MM.1S (cell line): ENCODE data around the gene NFYC.

Experiments
- DNase-seq: peaks from one replicate; pipeline ENCODE4 v3.0.0-alpha.2; 2015
- H2AFZ ChIP-seq: fragments of 300-600 bp; sonication (generic); 2 replicates; pipeline ENCODE4 v1.6.0; 2016; ENCODE audit warnings: antibody characterized with exemption, low read length
- H3F3A ChIP-seq: fragments of 300-600 bp; sonication (generic); 2 replicates; pipeline ENCODE4 v1.6.1; 2016; ENCODE audit warnings: mild to moderate bottlenecking, antibody characterized with exemption, low read length, moderate library complexity, mixed read lengths; ENCODE audit not compliant: insufficient read depth
- H3K27ac ChIP-seq: fragments of 300-600 bp; sonication (generic); 2 replicates; pipeline ENCODE4 v1.5.1; 2016; ENCODE audit warnings: mild to moderate bottlenecking, low read length
- H3K27me3 ChIP-seq: fragments of 300-600 bp; sonication (generic); replicated peaks from 2 replicates; pipeline ENCODE4 v1.6.0; 2016; ENCODE audit warnings: low read length; ENCODE audit not compliant: insufficient read depth
- H3K36me3 ChIP-seq: fragments of 300-600 bp; sonication (generic); replicated peaks from 2 replicates; pipeline ENCODE4 v1.6.1; 2016; ENCODE audit warnings: mild to moderate bottlenecking, low read length, mixed read lengths; ENCODE audit not compliant: insufficient read depth
- H3K4me1 ChIP-seq: fragments of 300-600 bp; sonication (generic); 2 replicates; pipeline ENCODE4 v1.6.1; 2016; ENCODE audit warnings: low read length, mixed read lengths
- H3K4me2 ChIP-seq: fragments of 300-600 bp; sonication (generic); 2 replicates; pipeline ENCODE4 v1.6.0; 2016; ENCODE audit warnings: low read depth, low read length
- H3K4me3 ChIP-seq: fragments of 300-600 bp; sonication (generic); 2 replicates; pipeline ENCODE4 v1.5.1; 2016; ENCODE audit warnings: low read length, mixed read lengths
- H3K79me2 ChIP-seq: fragments of 300-600 bp; sonication (generic); 2 replicates; pipeline ENCODE4 v1.6.1; 2016; ENCODE audit warnings: mixed run types, low read length, mixed read lengths
- H3K9ac ChIP-seq: fragments of 300-600 bp; sonication (generic); 2 replicates; pipeline ENCODE4 v1.6.1; 2016; ENCODE audit warnings: low read length, mixed read lengths
- H3K9me2 ChIP-seq: fragments of 300-600 bp; sonication (generic); replicated peaks from 2 replicates; pipeline ENCODE4 v1.6.1; 2016; ENCODE audit warnings: mild to moderate bottlenecking, low read length, mixed read lengths; ENCODE audit not compliant: insufficient read depth
- H3K9me3 ChIP-seq: fragments of 300-600 bp; sonication (generic); replicated peaks from 2 replicates; pipeline ENCODE4 v1.6.1; 2016; ENCODE audit warnings: mild to moderate bottlenecking, low read length, mixed read lengths; ENCODE audit not compliant: insufficient read depth
- H4K20me1 ChIP-seq: fragments of 300-600 bp; sonication (generic); 2 replicates; pipeline ENCODE4 v1.6.1; 2016; ENCODE audit warnings: mild to moderate bottlenecking, low read length, moderate library complexity, mixed read lengths; ENCODE audit not compliant: insufficient read depth
- CTCF ChIP-seq: fragments of 300-600 bp; sonication (generic); IDR thresholded peaks from 2 replicates; pipeline ENCODE4 v1.5.1; 2016; ENCODE audit warnings: antibody characterized with exemption, low read length, mixed read lengths
- EZH2 ChIP-seq: fragments of 300-600 bp; sonication (generic); optimal IDR thresholded peaks from 2 replicates; pipeline ENCODE3; 2017; ENCODE audit warnings: low read depth, mild to moderate bottlenecking, antibody characterized with exemption, low read length, mixed read lengths
- EZH2phosphoT487 ChIP-seq: fragments of 300-600 bp; sonication (generic); IDR thresholded peaks from 2 replicates; pipeline ENCODE4 v1.6.1; 2018; ENCODE audit warnings: antibody characterized with exemption, low read length

NFYC gene

GRCh38 chr1:40753142-40753882 lies 61.8 kb downstream of the NFYC start:
- TF ChIP-seq EZH2, result no peak
- no peak for TF ChIP-seq EZH2phosphoT487
- no peak for TF ChIP-seq CTCF
- H3K9me3 ChIP-seq, result no peaks in the 10 kb centered on the region
- no peaks in the 10 kb centered on the region for H3K4me1 ChIP-seq
- no peaks in the 10 kb centered on the region for H4K20me1 ChIP-seq
- no peaks in the 10 kb centered on the region for H3K9me2 ChIP-seq
- no peak overlapping the region for H2AFZ ChIP-seq
- no peaks in the 10 kb centered on the region for H3K27me3 ChIP-seq
- H3K27ac ChIP-seq, result no peak overlapping the region
- H3K4me2 ChIP-seq, result no peak overlapping the region
- no peak overlapping the region for H3K9ac ChIP-seq
- no peaks in the 10 kb centered on the region for H3F3A ChIP-seq
- DNase-seq, result no peak
- H3K36me3 ChIP-seq, result peaks cover 3% of the 10 kb centered on the region; the same call in 1 of the 2 replicates
- H3K79me2 ChIP-seq, result no peaks in the 10 kb centered on the region
- H3K4me3 ChIP-seq, result no peak overlapping the region

- no peak for TF ChIP-seq EZH2
- Histone ChIP-seq H3K27me3 (no peaks in the 10 kb centered on the region), H3F3A (no peaks in the 10 kb centered on the region), H3K79me2 (no peaks in the 10 kb centered on the region), H3K36me3 (peaks cover 3% of the 10 kb centered on the region; the same call in 1 of the 2 replicates), H3K9me2 (no peaks in the 10 kb centered on the region), H3K9ac (no peak overlapping the region), H4K20me1 (no peaks in the 10 kb centered on the region), H3K4me3 (no peak overlapping the region), H3K9me3 (no peaks in the 10 kb centered on the region), H3K4me2 (no peak overlapping the region), H2AFZ (no peak overlapping the region), H3K27ac (no peak overlapping the region), H3K4me1 (no peaks in the 10 kb centered on the region)
- DNase-seq, result no peak
Measured at GRCh38 chr1:40754201-40754600, 62.7 kb downstream of the NFYC start.

- H4K20me1 ChIP-seq, result no peaks in the 10 kb centered on the region
- no peaks in the 10 kb centered on the region for H3F3A ChIP-seq
- no peaks in the 10 kb centered on the region for H3K9me3 ChIP-seq
- H3K9me2 ChIP-seq, result no peaks in the 10 kb centered on the region
- H3K4me2 ChIP-seq, result no peak overlapping the region
- H3K4me3 ChIP-seq, result no peak overlapping the region
- no peak for DNase-seq
- no peaks in the 10 kb centered on the region for H3K4me1 ChIP-seq
- no peak overlapping the region for H3K9ac ChIP-seq
- H3K27me3 ChIP-seq, result no peaks in the 10 kb centered on the region
- H3K27ac ChIP-seq, result no peak overlapping the region
- TF ChIP-seq EZH2, result no peak
- TF ChIP-seq CTCF, result no peak
- TF ChIP-seq EZH2phosphoT487, result no peak
- no peaks in the 10 kb centered on the region for H3K79me2 ChIP-seq
- peaks cover 3% of the 10 kb centered on the region; the same call in 1 of the 2 replicates for H3K36me3 ChIP-seq
- no peak overlapping the region for H2AFZ ChIP-seq
Measured at GRCh38 chr1:40755067-40755466, 63.6 kb downstream of the NFYC start.

GRCh38 chr1:40756523-40756922 lies 65.0 kb downstream of the NFYC start:
- no peak overlapping the region for H3K9ac ChIP-seq
- no peak overlapping the region for H2AFZ ChIP-seq
- H3K4me1 ChIP-seq, result peaks cover 7% of the 10 kb centered on the region
- H3K27me3 ChIP-seq, result no peaks in the 10 kb centered on the region
- no peaks in the 10 kb centered on the region for H3K9me2 ChIP-seq
- no peaks in the 10 kb centered on the region for H3K79me2 ChIP-seq
- H3K27ac ChIP-seq, result no peak overlapping the region
- H3K4me2 ChIP-seq, result no peak overlapping the region
- H3F3A ChIP-seq, result no peaks in the 10 kb centered on the region
- no peaks in the 10 kb centered on the region for H4K20me1 ChIP-seq
- H3K9me3 ChIP-seq, result no peaks in the 10 kb centered on the region
- H3K36me3 ChIP-seq, result peaks cover 3% of the 10 kb centered on the region; the same call in 1 of the 2 replicates
- H3K4me3 ChIP-seq, result no peak overlapping the region
- TF ChIP-seq EZH2, result no peak
- DNase-seq, result no peak
